Smooth muscle cell (in vitro differentiated cells): ENCODE data around the gene PARP8. TPM values are rescaled to one million over a fixed set of nuclear protein-coding genes. Genes with fewer than 3 reads are reported as not detected.

Source experiments
- DNase-seq: peaks from one replicate; lab custom pipeline; 2025; ENCODE audit not compliant: unreplicated experiment; lab: John Stamatoyannopoulos, UW
- H2AFZ ChIP-seq: fragments of 200-600 bp; sonication (generic); 2 replicates; pipeline ENCODE4 v1.6.0; 2016; ENCODE audit warnings: antibody characterized with exemption, low read depth, mild to moderate bottlenecking
- H3F3A ChIP-seq: fragments of 200-600 bp; sonication (generic); 2 replicates; pipeline ENCODE4 v1.6.0; 2017; ENCODE audit warnings: antibody characterized with exemption, low read depth
- H3K27ac ChIP-seq: fragments of 200-600 bp; sonication (generic); 2 replicates; pipeline ENCODE4 v1.5.1; 2016; ENCODE audit warnings: low read depth, mild to moderate bottlenecking
- H3K27me3 ChIP-seq: fragments of 200-600 bp; sonication (generic); 2 replicates; pipeline ENCODE4 v1.6.1; 2016; ENCODE audit warnings: low read depth, mild to moderate bottlenecking
- H3K36me3 ChIP-seq: fragments of 200-600 bp; sonication (generic); 2 replicates; pipeline ENCODE4 v1.5.1; 2016; ENCODE audit warnings: low read depth
- H3K4me1 ChIP-seq: fragments of 200-600 bp; sonication (generic); 2 replicates; pipeline ENCODE4 v1.5.1; 2016; ENCODE audit warnings: low read depth
- H3K4me2 ChIP-seq: fragments of 200-600 bp; sonication (generic); 2 replicates; pipeline ENCODE4 v1.6.0; 2016; ENCODE audit warnings: mild to moderate bottlenecking
- H3K4me3 ChIP-seq: fragments of 200-600 bp; sonication (generic); 2 replicates; pipeline ENCODE4 v1.5.1; 2016; ENCODE audit warnings: mild to moderate bottlenecking
- H3K79me2 ChIP-seq: fragments of 200-600 bp; sonication (generic); 2 replicates; pipeline ENCODE4 v1.6.0; 2016; ENCODE audit warnings: low read depth, mild to moderate bottlenecking
- H3K9ac ChIP-seq: fragments of 200-600 bp; sonication (generic); 2 replicates; pipeline ENCODE4 v1.6.0; 2016; ENCODE audit warnings: low read depth
- H3K9me3 ChIP-seq: fragments of 200-600 bp; sonication (generic); replicated peaks from 2 replicates; pipeline ENCODE4 v1.5.1; 2016; ENCODE audit warnings: low read depth
- H4K20me1 ChIP-seq: fragments of 200-600 bp; sonication (generic); 2 replicates; pipeline ENCODE4 v1.6.0; 2016; ENCODE audit warnings: low read depth
- CTCF ChIP-seq: fragments of 200-600 bp; sonication (generic); IDR thresholded peaks from 2 replicates; pipeline ENCODE4 v1.5.1; 2017; ENCODE audit warnings: borderline replicate concordance, mild to moderate bottlenecking, antibody characterized with exemption; ENCODE audit not compliant: insufficient read depth, poor library complexity, severe bottlenecking
- WGBS: methylation state at CpG from one replicate; pipeline ENCODE4 v1.1.7; 2016; ENCODE audit warnings: low lambda C conversion rate; 5-methylcytosine and 5-hydroxymethylcytosine counted together
- polyA plus RNA-seq: library from polyadenylated mRNA; unstranded; fragments of >200 nt; fragmentation: Nextera tagmentation; extraction: Ambion mirVana; gene quantifications from 2 replicates; pipeline ENCODE4 v1.2.1, GENCODE V29; 2016
- total RNA-seq: library from RNA; depleted of rRNA; stranded (reverse); fragments of >200 nt; gene quantifications from 2 replicates; pipeline ENCODE4 v1.2.3, GENCODE V29; 2014

Gene PARP8
- total and polyA plus RNA-seq, 2 experiments from 2014 or later: 13.6 to 36.2 TPM

GRCh38 chr5:50727845-50728244 is 61.4 kb downstream of the PARP8 start:
- DNase-seq: no peak
- Histone ChIP-seq H3K4me1 (peaks cover 18% of the 10 kb centered on the region), H3F3A (no peaks in the 10 kb centered on the region), H3K9ac (no peak overlapping the region), H3K9me3 (no peaks in the 10 kb centered on the region), H3K4me3 (no peak overlapping the region), H3K4me2 (no peak overlapping the region), H4K20me1 (peaks cover 61% of the 10 kb centered on the region), H3K27me3 (no peaks in the 10 kb centered on the region), H2AFZ (no peak overlapping the region), H3K79me2 (peaks cover 82% of the 10 kb centered on the region), H3K27ac (no peak overlapping the region), H3K36me3 (no peaks in the 10 kb centered on the region)
- WGBS: 93% methylated on average over 2 of the region's 2 CpGs
- TF ChIP-seq CTCF: no peak

- H3K9me3 ChIP-seq: no peaks in the 10 kb centered on the region
- no peak for TF ChIP-seq CTCF
- no peaks in the 10 kb centered on the region for H3F3A ChIP-seq
- 71% methylated on average over 5 of the region's 5 CpGs for WGBS
- no peak overlapping the region for H3K27ac ChIP-seq
- no peak overlapping the region for H2AFZ ChIP-seq
- no peaks in the 10 kb centered on the region for H3K36me3 ChIP-seq
- peaks cover 59% of the 10 kb centered on the region for H4K20me1 ChIP-seq
- no peak overlapping the region for H3K4me3 ChIP-seq
- H3K9ac ChIP-seq: no peak overlapping the region
- H3K4me1 ChIP-seq: peaks cover 18% of the 10 kb centered on the region
- DNase-seq: no peak
- H3K79me2 ChIP-seq: peaks cover 78% of the 10 kb centered on the region
- no peak overlapping the region for H3K4me2 ChIP-seq
- no peaks in the 10 kb centered on the region for H3K27me3 ChIP-seq
These were observed 63.9 kb downstream of the PARP8 start for GRCh38 chr5:50730336-50730735.

- no peaks in the 10 kb centered on the region for H3K36me3 ChIP-seq
- no peak overlapping the region for H3K27ac ChIP-seq
- no peak overlapping the region for H2AFZ ChIP-seq
- no peaks in the 10 kb centered on the region for H3F3A ChIP-seq
- no peak for DNase-seq
- TF ChIP-seq CTCF: no peak
- H3K79me2 ChIP-seq: peaks cover 78% of the 10 kb centered on the region
- H3K9ac ChIP-seq: no peak overlapping the region
- WGBS: 57% methylated on average over 4 of the region's 4 CpGs
- H3K4me1 ChIP-seq: peaks cover 18% of the 10 kb centered on the region
- H3K4me2 ChIP-seq: no peak overlapping the region
- peaks cover 59% of the 10 kb centered on the region for H4K20me1 ChIP-seq
- no peak overlapping the region for H3K4me3 ChIP-seq
- H3K27me3 ChIP-seq: no peaks in the 10 kb centered on the region
- H3K9me3 ChIP-seq: no peaks in the 10 kb centered on the region
These were observed 64.4 kb downstream of the PARP8 start for GRCh38 chr5:50730841-50731240.

GRCh38 chr5:50733741-50734140 is 67.3 kb downstream of the PARP8 start:
- Histone ChIP-seq H2AFZ (no peak overlapping the region), H3K9ac (no peak overlapping the region), H3K4me3 (no peak overlapping the region), H4K20me1 (peaks cover 57% of the 10 kb centered on the region), H3K4me1 (peaks cover 11% of the 10 kb centered on the region), H3F3A (no peaks in the 10 kb centered on the region), H3K36me3 (no peaks in the 10 kb centered on the region), H3K9me3 (no peaks in the 10 kb centered on the region), H3K27ac (no peak overlapping the region), H3K79me2 (peaks cover 74% of the 10 kb centered on the region), H3K4me2 (no peak overlapping the region), H3K27me3 (no peaks in the 10 kb centered on the region)
- TF ChIP-seq CTCF: no peak
- WGBS: 95% methylated on average over 3 of the region's 3 CpGs
- DNase-seq: no peak
